Measurements from ENCODE around the gene DOCK1.

DOCK1 gene

GRCh38 chr10:127176649-127177048, 271.4 kb downstream of the DOCK1 start:
- no peak for DNase-seq (ENCODE audit: low read depth)
- TF ChIP-seq, protein P1, sequence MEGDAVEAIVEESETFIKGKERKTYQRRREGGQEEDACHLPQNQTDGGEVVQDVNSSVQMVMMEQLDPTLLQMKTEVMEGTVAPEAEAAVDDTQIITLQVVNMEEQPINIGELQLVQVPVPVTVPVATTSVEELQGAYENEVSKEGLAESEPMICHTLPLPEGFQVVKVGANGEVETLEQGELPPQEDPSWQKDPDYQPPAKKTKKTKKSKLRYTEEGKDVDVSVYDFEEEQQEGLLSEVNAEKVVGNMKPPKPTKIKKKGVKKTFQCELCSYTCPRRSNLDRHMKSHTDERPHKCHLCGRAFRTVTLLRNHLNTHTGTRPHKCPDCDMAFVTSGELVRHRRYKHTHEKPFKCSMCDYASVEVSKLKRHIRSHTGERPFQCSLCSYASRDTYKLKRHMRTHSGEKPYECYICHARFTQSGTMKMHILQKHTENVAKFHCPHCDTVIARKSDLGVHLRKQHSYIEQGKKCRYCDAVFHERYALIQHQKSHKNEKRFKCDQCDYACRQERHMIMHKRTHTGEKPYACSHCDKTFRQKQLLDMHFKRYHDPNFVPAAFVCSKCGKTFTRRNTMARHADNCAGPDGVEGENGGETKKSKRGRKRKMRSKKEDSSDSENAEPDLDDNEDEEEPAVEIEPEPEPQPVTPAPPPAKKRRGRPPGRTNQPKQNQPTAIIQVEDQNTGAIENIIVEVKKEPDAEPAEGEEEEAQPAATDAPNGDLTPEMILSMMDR (IDR thresholded peaks at IDR 0.05; ENCODE audit: control insufficient read depth, insufficient read depth, low read depth, low read length, missing control alignments) = no peak
- no peak overlapping the region for H3K4me3 ChIP-seq (ENCODE audit: control insufficient read depth, low read depth, low read length)

DNA sequence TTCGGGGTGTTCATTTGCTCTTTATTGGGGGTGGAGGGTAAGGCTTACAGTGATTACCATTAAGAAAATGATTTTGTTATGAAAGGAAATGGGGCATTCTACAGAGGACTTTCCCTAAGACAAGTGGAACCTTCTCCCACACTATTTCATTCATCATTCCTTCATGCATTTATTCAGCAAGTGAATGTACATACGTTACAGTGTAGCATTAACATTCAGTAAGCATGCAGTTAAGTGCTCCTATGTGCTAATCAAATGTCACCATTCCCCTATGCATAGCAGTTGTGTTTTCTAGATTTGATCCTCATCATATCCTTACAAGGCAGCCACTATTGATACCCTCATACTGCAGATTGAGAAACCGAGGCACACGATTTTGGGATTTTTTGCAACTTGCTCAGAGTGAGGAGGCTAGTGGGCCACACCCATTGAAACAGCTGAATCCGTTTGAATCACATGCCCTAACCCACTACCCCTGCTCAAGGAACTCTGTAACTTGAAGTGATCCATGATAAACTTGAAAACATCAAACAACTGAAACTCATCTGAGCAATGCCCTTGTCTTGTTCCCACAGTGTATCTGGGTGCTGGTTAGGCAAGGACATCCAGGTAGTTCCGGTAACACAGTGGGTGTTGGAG, 274.5 kb downstream of the DOCK1 start:
- TF ChIP-seq, protein P1 (IDR thresholded peaks at IDR 0.05; ENCODE audit: control insufficient read depth, insufficient read depth, low read depth, low read length, missing control alignments) = no peak
- no peak for DNase-seq (ENCODE audit: low read depth)
- no peak overlapping the region for H3K4me3 ChIP-seq (ENCODE audit: control insufficient read depth, low read depth, low read length)

DNA sequence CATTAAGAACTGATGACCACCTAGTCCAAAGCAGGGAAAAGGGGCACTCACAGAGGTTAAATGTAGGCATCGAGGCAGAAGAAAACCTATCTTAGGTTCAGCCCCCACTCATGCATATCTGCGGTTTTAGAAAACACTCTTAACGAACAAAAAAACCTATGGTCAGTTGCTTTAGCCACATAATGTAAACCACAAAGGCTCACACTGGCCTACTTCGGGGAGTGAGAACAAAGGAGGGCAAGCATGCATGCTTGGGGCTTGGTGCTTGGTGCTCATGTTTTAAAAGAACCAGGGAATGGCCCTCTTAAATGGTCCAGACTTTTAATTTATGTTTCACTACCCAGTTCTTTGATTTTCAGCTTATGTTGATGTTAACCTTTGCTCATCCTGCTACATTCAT, 276.9 kb downstream of the DOCK1 start:
- TF ChIP-seq, protein P1 (IDR thresholded peaks at IDR 0.05; ENCODE audit: control insufficient read depth, insufficient read depth, low read depth, low read length, missing control alignments) = no peak
- H3K4me3 ChIP-seq (ENCODE audit: control insufficient read depth, low read depth, low read length) = no peak overlapping the region
- no peak for DNase-seq (ENCODE audit: low read depth)

GRCh38 chr10:127184582-127184981, 279.4 kb downstream of the DOCK1 start:
- no peak overlapping the region for H3K4me3 ChIP-seq (ENCODE audit: control insufficient read depth, low read depth, low read length)
- no peak for DNase-seq (ENCODE audit: low read depth)
- TF ChIP-seq, protein P1 (IDR thresholded peaks at IDR 0.05; ENCODE audit: control insufficient read depth, insufficient read depth, low read depth, low read length, missing control alignments) = no peak

DNA sequence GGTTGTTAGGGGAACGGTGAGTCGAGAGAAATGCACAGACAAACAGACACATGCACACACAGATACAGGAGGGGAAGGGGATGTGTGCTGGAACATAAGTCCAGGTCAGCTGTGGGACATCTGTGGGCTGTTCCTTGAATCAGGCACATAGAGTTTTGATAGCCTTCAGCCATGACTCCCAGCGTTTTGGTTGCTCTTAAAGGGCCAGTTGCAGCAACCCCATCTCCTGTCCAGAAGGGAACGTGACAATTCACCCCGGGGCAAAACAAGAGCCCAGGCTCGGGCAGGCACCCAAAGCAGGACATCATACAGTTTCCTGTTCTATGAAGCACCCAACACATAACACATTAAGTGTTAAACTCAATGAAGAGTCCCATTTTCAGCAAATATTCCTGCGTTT, 281.6 kb downstream of the DOCK1 start:
- no peak overlapping the region for H3K4me3 ChIP-seq (ENCODE audit: control insufficient read depth, low read depth, low read length)
- DNase-seq (ENCODE audit: low read depth) = no peak
- TF ChIP-seq, protein P1 (IDR thresholded peaks at IDR 0.05; ENCODE audit: control insufficient read depth, insufficient read depth, low read depth, low read length, missing control alignments) = no peak

GRCh38 chr10:127189226-127189625, 284.0 kb downstream of the DOCK1 start:
- H3K4me3 ChIP-seq (ENCODE audit: control insufficient read depth, low read depth, low read length) = no peak overlapping the region
- TF ChIP-seq, protein P1 (IDR thresholded peaks at IDR 0.05; ENCODE audit: control insufficient read depth, insufficient read depth, low read depth, low read length, missing control alignments) = no peak
- no peak for DNase-seq (ENCODE audit: low read depth)
